ENCODE measurements around the gene CREB5.

The CREB5 gene

DNA sequence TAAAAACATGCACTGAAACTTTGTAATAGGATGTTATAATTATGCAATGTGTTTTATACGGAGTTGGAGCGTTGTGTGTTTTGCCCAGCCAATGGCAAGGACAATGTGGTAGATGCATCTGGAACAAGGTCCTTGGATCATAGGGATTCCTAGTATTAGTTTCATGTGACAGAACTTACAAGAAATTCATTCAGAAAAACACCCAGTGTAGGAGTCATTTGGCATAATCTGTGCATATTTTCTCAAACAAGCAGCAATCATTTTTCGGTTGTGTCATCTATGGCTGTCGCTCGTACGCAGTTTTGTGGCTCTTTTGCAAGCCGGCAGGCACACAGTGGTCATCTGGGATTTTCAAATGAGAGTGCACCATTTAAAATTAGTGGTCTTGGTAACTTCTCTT, 19.8 kb downstream of the CREB5 start:
- H3K4me3 ChIP-seq (replicated peaks; ENCODE audit: low read depth, low read length) = no peak overlapping the region
- no peak for DNase-seq (ENCODE audit: extremely low read depth, low read depth)
- TF ChIP-seq, protein P1, sequence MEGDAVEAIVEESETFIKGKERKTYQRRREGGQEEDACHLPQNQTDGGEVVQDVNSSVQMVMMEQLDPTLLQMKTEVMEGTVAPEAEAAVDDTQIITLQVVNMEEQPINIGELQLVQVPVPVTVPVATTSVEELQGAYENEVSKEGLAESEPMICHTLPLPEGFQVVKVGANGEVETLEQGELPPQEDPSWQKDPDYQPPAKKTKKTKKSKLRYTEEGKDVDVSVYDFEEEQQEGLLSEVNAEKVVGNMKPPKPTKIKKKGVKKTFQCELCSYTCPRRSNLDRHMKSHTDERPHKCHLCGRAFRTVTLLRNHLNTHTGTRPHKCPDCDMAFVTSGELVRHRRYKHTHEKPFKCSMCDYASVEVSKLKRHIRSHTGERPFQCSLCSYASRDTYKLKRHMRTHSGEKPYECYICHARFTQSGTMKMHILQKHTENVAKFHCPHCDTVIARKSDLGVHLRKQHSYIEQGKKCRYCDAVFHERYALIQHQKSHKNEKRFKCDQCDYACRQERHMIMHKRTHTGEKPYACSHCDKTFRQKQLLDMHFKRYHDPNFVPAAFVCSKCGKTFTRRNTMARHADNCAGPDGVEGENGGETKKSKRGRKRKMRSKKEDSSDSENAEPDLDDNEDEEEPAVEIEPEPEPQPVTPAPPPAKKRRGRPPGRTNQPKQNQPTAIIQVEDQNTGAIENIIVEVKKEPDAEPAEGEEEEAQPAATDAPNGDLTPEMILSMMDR (IDR thresholded peaks at IDR 0.05; ENCODE audit: low read depth, low read length, missing control alignments) = no peak

DNA sequence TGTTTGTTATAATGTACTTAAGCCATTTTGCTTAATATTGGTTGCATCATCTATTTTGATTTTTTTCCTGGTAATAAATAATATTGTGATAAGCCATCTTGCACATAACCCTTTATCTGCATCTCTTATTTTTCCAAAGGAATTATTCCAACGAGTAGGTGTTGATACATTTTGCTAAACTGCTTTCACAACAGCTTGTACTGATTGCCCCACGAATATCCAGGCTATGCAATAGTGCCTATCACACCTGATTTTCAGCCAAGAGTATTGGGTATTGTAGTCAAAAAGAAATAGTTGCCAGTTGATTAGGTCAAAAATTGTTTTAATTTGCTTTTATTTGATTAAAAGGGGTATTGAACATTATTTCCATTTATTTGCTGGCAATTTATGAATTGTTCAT, 20.7 kb downstream of the CREB5 start:
- DNase-seq (ENCODE audit: extremely low read depth, low read depth) = no peak
- TF ChIP-seq, protein P1 (IDR thresholded peaks at IDR 0.05; ENCODE audit: low read depth, low read length, missing control alignments) = no peak
- no peak overlapping the region for H3K4me3 ChIP-seq (replicated peaks; ENCODE audit: low read depth, low read length)

DNA sequence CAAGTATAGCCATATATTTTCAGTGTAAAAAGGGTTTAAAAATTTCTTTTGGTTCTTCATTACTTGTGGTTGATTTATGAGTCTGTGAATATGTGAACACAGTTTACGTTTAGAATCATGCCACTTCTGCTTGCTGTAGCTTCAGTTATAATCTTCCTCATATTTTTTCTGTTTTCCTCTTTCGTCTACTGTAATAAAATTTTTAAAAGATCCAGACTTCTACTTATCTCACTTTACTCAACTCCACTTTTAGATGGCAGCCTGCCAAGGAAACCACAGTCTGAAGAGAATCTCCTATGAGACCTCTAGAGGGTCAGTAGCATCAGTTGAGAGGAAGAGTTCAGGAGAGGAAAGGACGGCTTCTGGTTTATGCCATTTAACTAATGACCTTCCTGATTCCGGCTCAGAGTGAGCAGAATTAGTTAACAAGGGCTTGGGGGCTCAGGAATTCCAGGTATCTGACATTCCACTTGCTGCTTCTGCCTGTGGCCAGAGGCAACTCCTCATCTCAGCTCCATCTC, 21.4 kb downstream of the CREB5 start:
- DNase-seq (ENCODE audit: extremely low read depth, low read depth) = no peak
- TF ChIP-seq, protein P1 (IDR thresholded peaks at IDR 0.05; ENCODE audit: low read depth, low read length, missing control alignments) = no peak
- H3K4me3 ChIP-seq (replicated peaks; ENCODE audit: low read depth, low read length) = no peak overlapping the region

DNA sequence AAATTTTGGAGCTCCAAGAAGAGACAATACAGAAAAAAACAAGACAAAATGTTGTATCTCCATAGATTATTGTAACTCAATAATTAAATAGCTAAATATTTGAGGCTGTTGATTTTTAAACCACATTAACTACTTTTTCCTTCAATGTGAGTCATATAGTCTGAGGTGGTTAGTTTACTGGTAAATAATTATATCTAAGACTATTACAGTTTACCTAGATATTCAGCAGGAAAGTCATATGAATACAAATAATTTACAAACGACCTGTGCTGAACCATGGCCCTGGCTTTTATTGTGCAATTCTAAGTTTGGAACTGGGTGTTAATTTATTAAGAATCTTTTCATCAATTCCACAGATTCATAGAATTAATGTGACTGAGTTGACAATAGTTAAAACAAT, 22.2 kb downstream of the CREB5 start:
- DNase-seq (ENCODE audit: extremely low read depth, low read depth) = no peak
- H3K4me3 ChIP-seq (replicated peaks; ENCODE audit: low read depth, low read length) = no peak overlapping the region
- TF ChIP-seq, protein P1 (IDR thresholded peaks at IDR 0.05; ENCODE audit: low read depth, low read length, missing control alignments) = no peak

GRCh38 chr7:28435152-28435551, 22.8 kb downstream of the CREB5 start:
- no peak for DNase-seq (ENCODE audit: extremely low read depth, low read depth)
- TF ChIP-seq, protein P1 (IDR thresholded peaks at IDR 0.05; ENCODE audit: low read depth, low read length, missing control alignments) = no peak
- no peak overlapping the region for H3K4me3 ChIP-seq (replicated peaks; ENCODE audit: low read depth, low read length)

GRCh38 chr7:28435732-28436378, 23.5 kb downstream of the CREB5 start:
- TF ChIP-seq, protein P1 (IDR thresholded peaks at IDR 0.05; ENCODE audit: low read depth, low read length, missing control alignments) = no peak
- no peak for DNase-seq (ENCODE audit: extremely low read depth, low read depth)
- no peak overlapping the region for H3K4me3 ChIP-seq (replicated peaks; ENCODE audit: low read depth, low read length)

Data from HFF-Myc (cell line).